NOMO-1 (cell line): ENCODE data around the gene COPZ2.
"Not testable (repeated sequence)": the region's sequence is repeated elsewhere in the genome, so short reads cannot be mapped to it uniquely, and the experiment has no call there.

ENCODE experiments used
- DNase-seq, 2 experiments: peaks; one replicate each; lab custom pipeline; 2025; ENCODE audit not compliant: unreplicated experiment in 2 of 2; lab: John Stamatoyannopoulos, UW

The COPZ2 gene

GRCh38 chr17:48034734-48035133, 2.9 kb downstream of the COPZ2 start:
- DNase-seq, result not testable (repeated sequence)

- DNase-seq, result no peak
These were observed 5.6 kb downstream of the COPZ2 start for GRCh38 chr17:48031966-48032365.

- DNase-seq, result no peak
These were observed 7.1 kb downstream of the COPZ2 start for GRCh38 chr17:48030531-48030930.

GRCh38 chr17:48028736-48029135, 8.9 kb downstream of the COPZ2 start:
- DNase-seq, result no peak

GRCh38 chr17:48027322-48027981, 10.1 kb downstream of the COPZ2 start:
- DNase-seq, result no peak

- DNase-seq, result peak; percentile 80 to 84
These were observed 10.9 kb downstream of the COPZ2 start for GRCh38 chr17:48026502-48027321.

- DNase-seq, result no peak
These were observed 11.6 kb downstream of the COPZ2 start for GRCh38 chr17:48025904-48026501.

GRCh38 chr17:48025040-48025903, 12.3 kb downstream of the COPZ2 start:
- DNase-seq, result peak; percentile 93

- peak; percentile 42 to 49 for DNase-seq
These were observed 13.2 kb downstream of the COPZ2 start for GRCh38 chr17:48024149-48025039.

GRCh38 chr17:48023400-48024148, 14.0 kb downstream of the COPZ2 start:
- DNase-seq, result peak; percentile 32 to 73

GRCh38 chr17:48022901-48023300, 14.7 kb downstream of the COPZ2 start:
- no peak for DNase-seq

GRCh38 chr17:48021934-48022333, 15.7 kb downstream of the COPZ2 start:
- DNase-seq, result peak in 1 of 2 experiments; percentile 19

- DNase-seq, result not testable (repeated sequence)
These were observed 19.8 kb downstream of the COPZ2 start for GRCh38 chr17:48017817-48018158.

GRCh38 chr17:48016112-48016511, 21.5 kb downstream of the COPZ2 start:
- DNase-seq, result no peak

- no peak for DNase-seq
These were observed 22.9 kb downstream of the COPZ2 start for GRCh38 chr17:48014595-48015111.

GRCh38 chr17:48013876-48014594, 23.6 kb downstream of the COPZ2 start:
- no peak for DNase-seq

- no peak for DNase-seq
These were observed 24.9 kb downstream of the COPZ2 start for GRCh38 chr17:48012654-48013053.

GRCh38 chr17:48012151-48012520, 25.5 kb downstream of the COPZ2 start:
- DNase-seq, result peak; percentile 23 to 35
